Measurements from ENCODE around the gene COX5B.
"Not testable (repeated sequence)": the region's sequence is repeated elsewhere in the genome, so short reads cannot be mapped to it uniquely, and the experiment has no call there.

The COX5B gene

DNA sequence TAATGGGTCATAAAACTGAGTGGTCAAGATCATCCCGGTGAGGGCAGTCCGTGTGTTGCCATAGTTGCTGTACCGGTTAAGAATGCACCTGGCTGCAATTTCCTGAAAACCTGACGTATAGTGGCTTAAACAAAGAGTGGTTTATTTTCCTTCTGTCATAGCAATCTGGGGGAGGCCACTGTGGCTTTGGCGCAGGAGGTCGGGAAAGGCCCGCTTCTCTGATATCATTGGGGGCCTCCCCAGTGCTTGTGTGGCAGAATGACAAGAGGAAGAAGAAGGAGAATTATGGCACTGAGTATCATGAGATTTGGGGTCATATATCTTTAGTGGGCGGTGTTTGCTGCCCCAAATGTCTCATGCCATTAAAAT lies 28.0 kb downstream of the COX5B start:
- no peak for DNase-seq (ENCODE audit: extremely low read depth, low read depth)
- TF ChIP-seq, protein P1, sequence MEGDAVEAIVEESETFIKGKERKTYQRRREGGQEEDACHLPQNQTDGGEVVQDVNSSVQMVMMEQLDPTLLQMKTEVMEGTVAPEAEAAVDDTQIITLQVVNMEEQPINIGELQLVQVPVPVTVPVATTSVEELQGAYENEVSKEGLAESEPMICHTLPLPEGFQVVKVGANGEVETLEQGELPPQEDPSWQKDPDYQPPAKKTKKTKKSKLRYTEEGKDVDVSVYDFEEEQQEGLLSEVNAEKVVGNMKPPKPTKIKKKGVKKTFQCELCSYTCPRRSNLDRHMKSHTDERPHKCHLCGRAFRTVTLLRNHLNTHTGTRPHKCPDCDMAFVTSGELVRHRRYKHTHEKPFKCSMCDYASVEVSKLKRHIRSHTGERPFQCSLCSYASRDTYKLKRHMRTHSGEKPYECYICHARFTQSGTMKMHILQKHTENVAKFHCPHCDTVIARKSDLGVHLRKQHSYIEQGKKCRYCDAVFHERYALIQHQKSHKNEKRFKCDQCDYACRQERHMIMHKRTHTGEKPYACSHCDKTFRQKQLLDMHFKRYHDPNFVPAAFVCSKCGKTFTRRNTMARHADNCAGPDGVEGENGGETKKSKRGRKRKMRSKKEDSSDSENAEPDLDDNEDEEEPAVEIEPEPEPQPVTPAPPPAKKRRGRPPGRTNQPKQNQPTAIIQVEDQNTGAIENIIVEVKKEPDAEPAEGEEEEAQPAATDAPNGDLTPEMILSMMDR (IDR thresholded peaks at IDR 0.05; ENCODE audit: low read depth, low read length), result no peak

- TF ChIP-seq, protein P1 (IDR thresholded peaks at IDR 0.05; ENCODE audit: low read depth, low read length), result no peak
- DNase-seq (ENCODE audit: extremely low read depth, low read depth), result no peak
These were observed 29.7 kb downstream of the COX5B start for GRCh38 chr2:97675430-97676113.

- TF ChIP-seq, protein P1 (IDR thresholded peaks at IDR 0.05; ENCODE audit: low read depth, low read length), result no peak
- no peak for DNase-seq (ENCODE audit: extremely low read depth, low read depth)
These were observed 30.8 kb downstream of the COX5B start for GRCh38 chr2:97676620-97677019.

DNA sequence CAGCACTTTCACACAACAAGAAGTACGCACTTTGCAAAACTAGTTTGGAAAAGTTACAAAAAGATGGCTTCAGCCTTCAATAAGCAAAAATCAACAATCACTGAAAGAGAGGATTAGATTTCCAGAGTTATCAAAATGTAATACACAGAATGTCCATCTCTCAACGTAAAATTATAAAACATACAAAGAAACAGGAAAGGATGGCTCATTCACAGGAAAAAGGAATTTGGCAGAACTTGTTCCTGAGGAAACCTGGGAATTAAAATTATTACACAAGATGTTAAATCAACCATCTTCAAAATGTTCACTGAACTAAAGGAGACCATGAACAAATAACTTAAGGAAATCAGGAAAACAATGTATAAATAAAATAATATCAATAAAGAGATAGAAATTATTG lies 31.6 kb downstream of the COX5B start:
- DNase-seq (ENCODE audit: extremely low read depth, low read depth), result no peak
- TF ChIP-seq, protein P1 (IDR thresholded peaks at IDR 0.05; ENCODE audit: low read depth, low read length), result no peak

DNA sequence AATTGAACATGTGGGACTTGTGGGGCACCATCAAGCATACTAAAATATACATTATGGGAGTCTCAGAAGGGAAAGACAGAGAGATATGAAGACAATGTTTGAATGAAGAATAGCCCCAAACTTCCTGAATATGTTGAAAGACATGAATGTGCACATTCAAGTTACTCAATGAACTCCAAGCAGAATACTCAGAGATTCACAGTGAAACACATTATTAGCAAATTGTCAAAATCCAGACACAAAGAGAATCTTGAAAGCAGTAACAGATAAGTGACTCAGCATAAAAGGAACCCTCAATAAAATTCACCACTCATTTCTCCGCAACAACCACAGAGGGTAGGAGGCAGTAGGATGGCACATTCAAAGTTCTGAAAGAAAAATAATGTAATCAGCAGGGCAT lies 32.4 kb downstream of the COX5B start:
- TF ChIP-seq, protein P1 (IDR thresholded peaks at IDR 0.05; ENCODE audit: low read depth, low read length), result no peak
- DNase-seq (ENCODE audit: extremely low read depth, low read depth), result no peak

- DNase-seq (ENCODE audit: extremely low read depth, low read depth), result not testable (repeated sequence)
These were observed 41.4 kb downstream of the COX5B start for GRCh38 chr2:97687235-97687634.

- DNase-seq (ENCODE audit: extremely low read depth, low read depth), result no peak
- TF ChIP-seq, protein P1 (IDR thresholded peaks at IDR 0.05; ENCODE audit: low read depth, low read length), result no peak
These were observed 42.4 kb downstream of the COX5B start for GRCh38 chr2:97688062-97688827.

Data from AG09319 (cell line).